Adipose tissue (tissue), 3 donors: ENCODE data around the gene PIK3CA. TPM values are rescaled to one million over a fixed set of nuclear protein-coding genes. Genes with fewer than 3 reads are reported as not detected.
"Not testable (repeated sequence)": the region's sequence is repeated elsewhere in the genome, so short reads cannot be mapped to it uniquely, and the experiment has no call there.

Source experiments
- H3K27ac ChIP-seq: one replicate; pipeline ENCODE4 v1.5.1; 2013; ENCODE audit warnings: low read depth, low read length
- WGBS, 3 donors: extraction: QIAGEN DNeasy Blood & Tissue Kit; methylation state at CpG; one replicate each; pipeline ENCODE4 v1.1.7; 2013; 5-methylcytosine and 5-hydroxymethylcytosine counted together
- polyA plus RNA-seq, 3 donors: library from polyadenylated mRNA; stranded (reverse); fragments of 200-250 nt; gene quantifications; one replicate each; pipeline ENCODE4 v1.2.3, GENCODE V29; 2013
- donor health status: healthy with polysubstance abuse.
- donor health status: Bipolar disorder and iron deficiency.
- donor health status: healthy.

Gene PIK3CA
- polyA plus RNA-seq, 3 donors, result 4.8 to 24.1 (median 17.0) TPM

GRCh38 chr3:179186426-179186825, 38.3 kb downstream of the PIK3CA start:
- 85 to 96% (median 88%) methylated on average over 3 of the region's 3 CpGs for WGBS, 3 donors
- no peak overlapping the region for H3K27ac ChIP-seq

GRCh38 chr3:179189759-179190158, 41.6 kb downstream of the PIK3CA start:
- 37 to 50% (median 38%) methylated on average over 3 of the region's 3 CpGs for WGBS, 3 donors

GRCh38 chr3:179190581-179190980, 42.4 kb downstream of the PIK3CA start:
- 80 to 85% (median 80%) methylated on average over 6 of the region's 6 CpGs for WGBS, 3 donors
- H3K27ac ChIP-seq, result no peak overlapping the region

More at GRCh38 chr3:179189759-179190158, 41.6 kb downstream of the PIK3CA start:
- no peak overlapping the region for H3K27ac ChIP-seq

- whole genome bisulfite sequencing, 3 donors, result 76 to 89% (median 87%) methylated on average over 3 of the region's 3 CpGs
- no peak overlapping the region for H3K27ac ChIP-seq
These were observed 44.4 kb downstream of the PIK3CA start for GRCh38 chr3:179192542-179192941.

GRCh38 chr3:179194931-179195330, 46.8 kb downstream of the PIK3CA start:
- no peak overlapping the region for H3K27ac ChIP-seq
- 29 to 77% (median 63%) methylated on average over 4 of the region's 4 CpGs for WGBS, 3 donors

GRCh38 chr3:179196098-179196497, 47.9 kb downstream of the PIK3CA start:
- no peak overlapping the region for H3K27ac ChIP-seq
- 17 to 51% (median 26%) methylated on average over 1 of the region's 1 CpG for WGBS, 3 donors

- H3K27ac ChIP-seq, result no peak overlapping the region
- WGBS, 3 donors, result 88 to 96% (median 93%) methylated on average over 4 of the region's 4 CpGs
These were observed 48.5 kb downstream of the PIK3CA start for GRCh38 chr3:179196700-179197099.

GRCh38 chr3:179200790-179201189, 52.6 kb downstream of the PIK3CA start:
- 95 to 97% (median 96%) methylated on average over 2 of the region's 2 CpGs for WGBS, 3 donors
- H3K27ac ChIP-seq, result no peak overlapping the region

GRCh38 chr3:179215550-179215949, 67.4 kb downstream of the PIK3CA start:
- 44 to 100% (median 64%) methylated on average over 1 of the region's 1 CpG for WGBS, 3 donors
- H3K27ac ChIP-seq, result not testable (repeated sequence)

GRCh38 chr3:179218213-179218612, 70.1 kb downstream of the PIK3CA start:
- WGBS, 3 donors, result 80 to 91% (median 90%) methylated on average over 1 of the region's 1 CpG

GRCh38 chr3:179223548-179223947, 75.4 kb downstream of the PIK3CA start:
- WGBS, 3 donors, result 76 to 90% (median 84%) methylated on average over 2 of the region's 2 CpGs
- H3K27ac ChIP-seq, result no peak overlapping the region

More at GRCh38 chr3:179218213-179218612, 70.1 kb downstream of the PIK3CA start:
- not testable (repeated sequence) for H3K27ac ChIP-seq

GRCh38 chr3:179224584-179224983, 76.4 kb downstream of the PIK3CA start:
- no peak overlapping the region for H3K27ac ChIP-seq
- WGBS, 3 donors, result 93 to 94% (median 94%) methylated on average over 1 of the region's 1 CpG

GRCh38 chr3:179227349-179227748, 79.2 kb downstream of the PIK3CA start:
- H3K27ac ChIP-seq, result no peak overlapping the region
- WGBS, 3 donors, result 83 to 95% (median 86%) methylated on average over 3 of the region's 3 CpGs

- H3K27ac ChIP-seq, result no peak overlapping the region
- 83 to 86% (median 85%) methylated on average over 5 of the region's 5 CpGs for WGBS, 3 donors
These were observed 81.0 kb downstream of the PIK3CA start for GRCh38 chr3:179229177-179229576.

- 91 to 97% (median 94%) methylated on average over 3 of the region's 3 CpGs for WGBS, 3 donors
- H3K27ac ChIP-seq, result no peak overlapping the region
These were observed 84.9 kb downstream of the PIK3CA start for GRCh38 chr3:179233043-179233442.

GRCh38 chr3:179234199-179234598, 86.0 kb downstream of the PIK3CA start:
- H3K27ac ChIP-seq, result no peak overlapping the region
- 82 to 93% (median 82%) methylated on average over 4 of the region's 4 CpGs for WGBS, 3 donors

- 71 to 79% (median 78%) methylated on average over 2 of the region's 2 CpGs for WGBS, 3 donors
- H3K27ac ChIP-seq, result no peak overlapping the region
These were observed 88.6 kb downstream of the PIK3CA start for GRCh38 chr3:179236669-179237301.

GRCh38 chr3:179240299-179240698, 92.1 kb downstream of the PIK3CA start:
- 44 to 49% (median 46%) methylated on average over 1 of the region's 1 CpG for WGBS, 3 donors
- H3K27ac ChIP-seq, result not testable (repeated sequence)

- WGBS, 3 donors, result 98 to 100% (median 100%) methylated on average over 1 of the region's 2 CpGs
- not testable (repeated sequence) for H3K27ac ChIP-seq
These were observed 94.7 kb downstream of the PIK3CA start for GRCh38 chr3:179242859-179243258.

GRCh38 chr3:179244878-179245277, 96.7 kb downstream of the PIK3CA start:
- no peak overlapping the region for H3K27ac ChIP-seq
- 79 to 96% (median 83%) methylated on average over 1 of the region's 1 CpG for WGBS, 3 donors
